ENCODE measurements around the gene RGS21. TPM values are rescaled to one million over a fixed set of nuclear protein-coding genes. Genes with fewer than 3 reads are reported as not detected.

RGS21 gene
- total RNA-seq, 1 donor from 2014 or later, result not detected

- H3K4me3 ChIP-seq, result no peak overlapping the region
- no peaks in the 10 kb centered on the region for H3K36me3 Mint-ChIP-seq
- no peaks in the 10 kb centered on the region for H3K4me1 ChIP-seq
- H3K27ac Mint-ChIP-seq, result no peak overlapping the region
- no peaks in the 10 kb centered on the region for H3K27me3 Mint-ChIP-seq (ENCODE audit: insufficient read depth, low read depth)
- H3K9ac ChIP-seq, result no peak overlapping the region
- no peak overlapping the region for H2AFZ ChIP-seq (replicated peaks)
- no peaks in the 10 kb centered on the region for H3K9me3 Mint-ChIP-seq
- H3K4me1 Mint-ChIP-seq, result no peaks in the 10 kb centered on the region
- DNase-seq (ENCODE audit: low spot score), result no peak
- no peaks in the 10 kb centered on the region for H4K20me1 ChIP-seq (ENCODE audit: low read depth)
- no peaks in the 10 kb centered on the region for H3K79me2 ChIP-seq (ENCODE audit: low read depth)
- no peaks in the 10 kb centered on the region for H3F3A ChIP-seq (ENCODE audit: low read depth)
- H3K36me3 ChIP-seq, result no peaks in the 10 kb centered on the region
- no peak overlapping the region for H3K27ac ChIP-seq
- no peak overlapping the region for H3K4me3 Mint-ChIP-seq
- H3K4me2 ChIP-seq, result no peak overlapping the region
- TF ChIP-seq EZH2 (IDR thresholded peaks at IDR 0.05) (no peak), CTCF (IDR thresholded peaks at IDR 0.05) (no peak), EZH2phosphoT487 (IDR thresholded peaks at IDR 0.05) (no peak)
- no peaks in the 10 kb centered on the region for H3K27me3 ChIP-seq
- no peaks in the 10 kb centered on the region for H3K9me3 ChIP-seq (ENCODE audit: low read depth)
Measured at GRCh38 chr1:192342842-192343241, 26.1 kb downstream of the RGS21 start.

GRCh38 chr1:192343344-192343743, 26.6 kb downstream of the RGS21 start:
- TF ChIP-seq EZH2 (IDR thresholded peaks at IDR 0.05) (no peak), CTCF (IDR thresholded peaks at IDR 0.05) (no peak), EZH2phosphoT487 (IDR thresholded peaks at IDR 0.05) (no peak)
- no peaks in the 10 kb centered on the region for H3K27me3 ChIP-seq
- no peak for DNase-seq (ENCODE audit: low spot score)
- no peak overlapping the region for H3K9ac ChIP-seq
- H3K4me3 ChIP-seq, result no peak overlapping the region
- Mint-ChIP-seq H3K4me1 (no peaks in the 10 kb centered on the region), H3K27ac (no peak overlapping the region), H3K27me3 (ENCODE audit: insufficient read depth, low read depth) (no peaks in the 10 kb centered on the region), H3K36me3 (no peaks in the 10 kb centered on the region), H3K9me3 (no peaks in the 10 kb centered on the region), H3K4me3 (no peak overlapping the region)
- H3K9me3 ChIP-seq (ENCODE audit: low read depth), result no peaks in the 10 kb centered on the region
- no peaks in the 10 kb centered on the region for H3K36me3 ChIP-seq
- no peaks in the 10 kb centered on the region for H4K20me1 ChIP-seq (ENCODE audit: low read depth)
- H3K79me2 ChIP-seq (ENCODE audit: low read depth), result no peaks in the 10 kb centered on the region
- no peak overlapping the region for H2AFZ ChIP-seq (replicated peaks)
- H3K4me2 ChIP-seq, result no peak overlapping the region
- H3K4me1 ChIP-seq, result no peaks in the 10 kb centered on the region
- H3K27ac ChIP-seq, result no peak overlapping the region
- no peaks in the 10 kb centered on the region for H3F3A ChIP-seq (ENCODE audit: low read depth)

GRCh38 chr1:192349314-192349713, 32.5 kb downstream of the RGS21 start:
- Histone ChIP-seq H3K36me3 (no peaks in the 10 kb centered on the region), H3F3A (ENCODE audit: low read depth) (no peaks in the 10 kb centered on the region), H3K9ac (no peak overlapping the region), H2AFZ (replicated peaks) (no peak overlapping the region), H3K27me3 (no peaks in the 10 kb centered on the region), H3K79me2 (ENCODE audit: low read depth) (no peaks in the 10 kb centered on the region), H4K20me1 (ENCODE audit: low read depth) (no peaks in the 10 kb centered on the region), H3K4me3 (no peak overlapping the region), H3K27ac (no peak overlapping the region), H3K4me1 (no peaks in the 10 kb centered on the region), H3K9me3 (ENCODE audit: low read depth) (no peaks in the 10 kb centered on the region), H3K4me2 (no peak overlapping the region)
- no peak overlapping the region for H3K4me3 Mint-ChIP-seq
- H3K27me3 Mint-ChIP-seq (ENCODE audit: insufficient read depth, low read depth), result no peaks in the 10 kb centered on the region
- no peaks in the 10 kb centered on the region for H3K36me3 Mint-ChIP-seq
- H3K9me3 Mint-ChIP-seq, result no peaks in the 10 kb centered on the region
- no peak for DNase-seq (ENCODE audit: low spot score)
- TF ChIP-seq EZH2phosphoT487 (IDR thresholded peaks at IDR 0.05) (no peak), CTCF (IDR thresholded peaks at IDR 0.05) (no peak), EZH2 (IDR thresholded peaks at IDR 0.05) (no peak)
- no peaks in the 10 kb centered on the region for H3K4me1 Mint-ChIP-seq
- H3K27ac Mint-ChIP-seq, result no peak overlapping the region

All from neural progenitor cell (in vitro differentiated cells).